OCI-LY1 (cell line): ENCODE measurements around the gene IL22.

Experiments
- H2AFZ ChIP-seq: fragments of 200-600 bp; sonication (generic), shearing (Covaris generic); 2 replicates; pipeline ENCODE4 v1.6.0; 2014; ENCODE audit warnings: antibody characterized with exemption, mild to moderate bottlenecking, low read length
- H3F3A ChIP-seq: fragments of 200-600 bp; sonication (generic), shearing (Covaris generic); 2 replicates; pipeline ENCODE4 v1.6.0; 2014; ENCODE audit warnings: mild to moderate bottlenecking, antibody characterized with exemption, low read length, moderate library complexity; ENCODE audit not compliant: insufficient read depth
- H3K27ac ChIP-seq: fragments of 200-600 bp; sonication (generic); 2 replicates; pipeline ENCODE4 v1.5.1; 2014; ENCODE audit warnings: low read length, mixed run types, mild to moderate bottlenecking, low read depth; ENCODE audit not compliant: poor library complexity, severe bottlenecking
- H3K27me3 ChIP-seq: fragments of 200-600 bp; sonication (generic); 2 replicates; pipeline ENCODE4 v1.6.0; 2014; ENCODE audit warnings: antibody characterized with exemption, mild to moderate bottlenecking, low read length, moderate library complexity; ENCODE audit not compliant: insufficient read depth
- H3K36me3 ChIP-seq: fragments of 200-600 bp; sonication (generic); 2 replicates; pipeline ENCODE4 v1.6.1; 2014; ENCODE audit warnings: mild to moderate bottlenecking, antibody characterized with exemption, low read length, moderate library complexity, mixed read lengths; ENCODE audit not compliant: insufficient read depth
- H3K4me1 ChIP-seq: fragments of 200-600 bp; sonication (generic); 2 replicates; pipeline ENCODE4 v1.5.1; 2014; ENCODE audit warnings: mild to moderate bottlenecking, low read length, moderate library complexity; ENCODE audit not compliant: insufficient read depth, severe bottlenecking
- H3K4me2 ChIP-seq: fragments of 200-600 bp; sonication (generic), shearing (Covaris generic); 2 replicates; pipeline ENCODE4 v1.6.1; 2014; ENCODE audit warnings: low read length
- H3K4me3 ChIP-seq: fragments of 200-600 bp; sonication (generic); 2 replicates; pipeline ENCODE4 v1.5.1; 2014; ENCODE audit warnings: low read length, low read depth, mild to moderate bottlenecking, mixed read lengths; ENCODE audit not compliant: poor library complexity, severe bottlenecking
- H3K79me2 ChIP-seq: fragments of 200-600 bp; shearing (Covaris generic); 2 replicates; pipeline ENCODE4 v1.6.1; 2016; ENCODE audit warnings: mixed run types, low read length, mixed read lengths; ENCODE audit not compliant: insufficient read depth
- H3K9ac ChIP-seq: fragments of 200-600 bp; sonication (generic), shearing (Covaris generic); 2 replicates; pipeline ENCODE4 v1.6.1; 2014; ENCODE audit warnings: mild to moderate bottlenecking, low read length, mixed read lengths
- H3K9me2 ChIP-seq: fragments of 200-600 bp; sonication (generic), shearing (Covaris generic); 2 replicates; pipeline ENCODE4 v1.6.1; 2014; ENCODE audit warnings: low read depth, mild to moderate bottlenecking, low read length, mixed read lengths
- H3K9me3 ChIP-seq: fragments of 200-600 bp; shearing (Covaris generic); 2 replicates; pipeline ENCODE4 v1.6.1; 2014; ENCODE audit warnings: low read length, mixed read lengths
- H4K20me1 ChIP-seq: fragments of 200-600 bp; sonication (generic), shearing (Covaris generic); 2 replicates; pipeline ENCODE4 v1.6.0; 2016; ENCODE audit warnings: mild to moderate bottlenecking, low read length; ENCODE audit not compliant: insufficient read depth
- CTCF ChIP-seq: fragments of 200-600 bp; sonication (generic), shearing (Covaris generic); IDR thresholded peaks from 2 replicates; pipeline ENCODE4 v1.5.1; 2017; ENCODE audit warnings: mild to moderate bottlenecking, antibody characterized with exemption, low read length, moderate library complexity, mixed read lengths
- EZH2 ChIP-seq: fragments of 200-600 bp; sonication (generic), shearing (Covaris generic); IDR thresholded peaks from 2 replicates; pipeline ENCODE4 v1.8.0; 2017; ENCODE audit warnings: borderline replicate concordance, mixed run types, mild to moderate bottlenecking, antibody characterized with exemption, low read length, moderate library complexity, mixed read lengths

The IL22 gene

DNA sequence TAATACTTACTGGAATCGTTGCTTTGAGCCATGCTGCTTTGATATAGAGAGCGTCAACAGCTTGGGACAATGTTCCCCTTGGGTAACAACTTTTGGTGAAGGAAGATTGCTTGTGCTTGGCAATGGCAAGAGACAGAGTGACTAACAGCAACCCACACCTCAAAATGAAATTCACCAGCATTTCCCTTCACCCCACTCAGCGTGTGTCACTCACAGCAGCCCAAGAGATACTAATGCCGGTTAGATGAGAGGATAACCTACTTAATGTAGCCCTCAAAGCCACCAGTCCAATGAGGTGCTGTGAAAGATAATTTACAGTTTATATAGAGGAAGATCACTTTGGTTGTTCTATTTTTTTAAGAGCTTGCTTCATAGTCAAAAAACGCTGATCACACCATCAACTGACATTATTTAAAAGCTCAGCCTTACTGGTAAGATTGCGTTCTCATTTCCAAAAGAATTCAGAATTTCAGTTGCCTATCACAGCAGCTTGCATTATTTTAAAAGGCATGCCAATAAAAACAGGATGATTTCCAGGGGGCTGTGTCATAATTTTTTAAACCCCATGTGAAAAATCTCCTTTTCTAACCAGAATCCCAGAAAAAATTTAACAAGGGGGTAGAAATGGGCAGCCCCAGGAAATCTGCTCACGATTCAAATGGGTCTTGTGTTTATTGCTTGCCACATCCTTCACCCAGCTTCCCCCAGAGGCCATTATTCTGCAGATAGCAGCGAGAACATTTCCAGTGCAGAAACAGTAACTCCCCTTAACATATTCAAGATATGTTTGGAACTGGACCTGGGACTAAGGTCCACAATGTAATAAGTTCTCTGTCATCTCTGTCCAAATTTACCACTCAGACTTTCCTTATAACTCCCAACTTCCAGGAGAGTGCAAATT lies 27.6 kb downstream of the IL22 start, which contains the start of gene IL26:
IL26 (minus strand) TSS at position 235 of the 901 bp plus-strand sequence; CDS start at position 181, 54 bp downstream.
- no peaks in the 10 kb centered on the region for H3K79me2 ChIP-seq

DNA sequence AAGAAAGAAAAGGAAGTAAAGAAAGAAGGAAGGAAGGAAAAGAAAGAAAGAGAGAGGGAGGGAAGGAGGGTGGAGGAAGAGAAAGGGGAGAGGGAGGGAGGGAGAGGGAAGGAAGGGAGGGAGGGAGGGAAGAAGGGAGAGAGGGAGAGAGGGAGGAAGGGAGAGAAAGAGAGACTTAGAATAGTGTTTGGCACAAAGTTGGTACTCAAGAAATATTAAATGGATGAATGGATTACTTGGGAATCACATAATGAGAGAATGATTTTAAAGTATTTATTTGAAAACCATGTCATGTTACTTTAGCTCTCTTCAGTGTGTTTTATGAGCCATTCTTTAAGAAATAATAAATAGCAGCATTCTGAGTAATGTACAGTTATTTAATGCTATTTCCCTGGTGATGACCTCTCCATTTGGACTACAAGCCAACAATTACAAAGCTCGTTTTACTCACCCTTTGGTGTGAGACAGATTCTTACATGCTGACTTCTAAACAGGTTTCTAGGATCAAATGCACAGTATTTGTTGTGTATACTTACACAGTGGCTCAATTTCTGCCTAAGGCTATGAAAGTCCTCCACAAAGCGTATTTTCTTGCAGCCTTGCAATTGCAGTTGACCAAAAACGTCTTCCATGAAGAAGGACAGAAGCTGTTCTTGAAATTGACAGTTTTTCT lies 28.7 kb downstream of the IL22 start:
- H3K9me3 ChIP-seq = no peaks in the 10 kb centered on the region
- H3K9ac ChIP-seq = no peak overlapping the region
- H3K27me3 ChIP-seq = no peaks in the 10 kb centered on the region
- TF ChIP-seq CTCF (no peak), EZH2 (no peak)
- H3K9me2 ChIP-seq = no peaks in the 10 kb centered on the region
- H2AFZ ChIP-seq = no peak overlapping the region
- no peaks in the 10 kb centered on the region for H4K20me1 ChIP-seq
- no peaks in the 10 kb centered on the region for H3K36me3 ChIP-seq
- no peaks in the 10 kb centered on the region for H3F3A ChIP-seq
- no peak overlapping the region for H3K4me3 ChIP-seq
- H3K4me2 ChIP-seq = no peak overlapping the region
- no peak overlapping the region for H3K27ac ChIP-seq
- H3K79me2 ChIP-seq = no peaks in the 10 kb centered on the region
- no peaks in the 10 kb centered on the region for H3K4me1 ChIP-seq

More for the DNA sequence above, 27.6 kb downstream of the IL22 start, which contains the start of gene IL26:
- Histone ChIP-seq H3K9ac (no peak within 1 kb of the TSS), H3K9me2 (no peaks in the 10 kb centered on the region), H3F3A (no peaks in the 10 kb centered on the region), H3K4me1 (no peaks in the 10 kb centered on the region), H3K4me3 (no peak within 1 kb of the TSS), H4K20me1 (no peaks in the 10 kb centered on the region), H2AFZ (no peak within 1 kb of the TSS), H3K4me2 (no peak within 1 kb of the TSS), H3K27ac (no peak within 1 kb of the TSS), H3K9me3 (no peaks in the 10 kb centered on the region), H3K27me3 (no peaks in the 10 kb centered on the region), H3K36me3 (no peaks in the 10 kb centered on the region)
- TF ChIP-seq EZH2 = no peak
- TF ChIP-seq CTCF = no peak

- H2AFZ ChIP-seq = no peak overlapping the region
Observed at GRCh38 chr12:68223067-68223747, 30.2 kb downstream of the IL22 start.

More at GRCh38 chr12:68223067-68223747, 30.2 kb downstream of the IL22 start:
- TF ChIP-seq CTCF = peak; percentile 88
- no peak for TF ChIP-seq EZH2
- H3K4me1 ChIP-seq = no peaks in the 10 kb centered on the region
- H3K9ac ChIP-seq = no peak overlapping the region
- no peaks in the 10 kb centered on the region for H3F3A ChIP-seq
- H3K27me3 ChIP-seq = no peaks in the 10 kb centered on the region
- H3K79me2 ChIP-seq = no peaks in the 10 kb centered on the region
- H3K36me3 ChIP-seq = no peaks in the 10 kb centered on the region
- no peaks in the 10 kb centered on the region for H3K9me2 ChIP-seq
- H3K4me2 ChIP-seq = no peak overlapping the region
- H4K20me1 ChIP-seq = no peaks in the 10 kb centered on the region
- H3K4me3 ChIP-seq = no peak overlapping the region
- no peak overlapping the region for H3K27ac ChIP-seq
- H3K9me3 ChIP-seq = no peaks in the 10 kb centered on the region
